Sciatic nerve (tissue), 2 donors: ENCODE data around the gene CELSR1. TPM values are rescaled to one million over a fixed set of nuclear protein-coding genes. Genes with fewer than 3 reads are reported as not detected.

ENCODE experiments used
- ATAC-seq: fragments of 200-7000 bp; cut with Tn5 transposase; one replicate; pipeline ENCODE4 v1.9.1; 2020; ENCODE audit warnings: mild to moderate bottlenecking, moderate library complexity
- DNase-seq: peaks from one replicate; pipeline ENCODE4 v3.0.0-alpha.2; 2020; ENCODE audit warnings: low spot score
- intact Hi-C: fragments of 100-400 bp; cut with DNase I; formaldehyde crosslinking; loops from one replicate; pipeline ENCODE4 v1.14.2; 2022
- total RNA-seq: library from RNA; stranded (reverse); fragmentation: NEBNext Ultra II Directional; extraction: Animal tissue kit (Norgen Biotek cat#: 25700); gene quantifications from one replicate; pipeline ENCODE4 v1.2.1, GENCODE V29; 2021
- donor health status: DM: no; HTN: no; CAD: no.
- donor health status: DM: no; HTN: no; CAD: no.

Gene CELSR1
- 1.9 TPM for total RNA-seq

GRCh38 chr22:46537225-46537945, at the start of gene CELSR1:
TSS of gene CELSR1 (minus strand) at chr22:46537620. CDS start at chr22:46537170, 450 bp downstream.
- DNase-seq (no peak), ATAC-seq (no peak)
- intact Hi-C loops, result loop anchor here (10.0 kb wide), 1 partner anchor 413 kb away; no protein-coding TSS in a partner anchor

GRCh38 chr22:46587061-46587460, 49.6 kb upstream of the CELSR1 start:
- intact Hi-C loops, result no loop called here
- DNase-seq (no peak), ATAC-seq (no peak)

GRCh38 chr22:46586531-46587011, 49.2 kb upstream of the CELSR1 start:
- DNase-seq (no peak), ATAC-seq (no peak)

GRCh38 chr22:46586123-46586519, 48.7 kb upstream of the CELSR1 start:
- no peak for ATAC-seq
- intact Hi-C loops, result no loop called here
- DNase-seq, result no peak

More at GRCh38 chr22:46586531-46587011, 49.2 kb upstream of the CELSR1 start:
- intact Hi-C loops, result no loop called here

GRCh38 chr22:46585340-46586122, 48.1 kb upstream of the CELSR1 start:
- DNase-seq, result no peak
- intact Hi-C loops, result no loop called here

GRCh38 chr22:46584081-46584921, 46.9 kb upstream of the CELSR1 start:
- DNase-seq (peak; percentile 49), ATAC-seq (no peak)
- intact Hi-C loops, result no loop called here

More at GRCh38 chr22:46585340-46586122, 48.1 kb upstream of the CELSR1 start:
- ATAC-seq, result no peak

- peak; percentile 51 for DNase-seq
- intact Hi-C loops, result no loop called here
Observed at GRCh38 chr22:46583571-46583970, 46.2 kb upstream of the CELSR1 start.

GRCh38 chr22:46582281-46582933, 45.0 kb upstream of the CELSR1 start:
- DNase-seq (peak; percentile 37), ATAC-seq (no peak)
- intact Hi-C loops, result no loop called here

More at GRCh38 chr22:46583571-46583970, 46.2 kb upstream of the CELSR1 start:
- ATAC-seq, result no peak

- peak; percentile 61 for DNase-seq
- ATAC-seq, result no peak
- intact Hi-C loops, result no loop called here
Observed at GRCh38 chr22:46581538-46582244, 44.3 kb upstream of the CELSR1 start.

- intact Hi-C loops, result no loop called here
- ATAC-seq, result no peak
- peak; percentile 46 for DNase-seq
Observed at GRCh38 chr22:46580940-46581537, 43.6 kb upstream of the CELSR1 start.

- peak; percentile 53 for DNase-seq
- intact Hi-C loops, result no loop called here
- ATAC-seq, result no peak
Observed at GRCh38 chr22:46579751-46580449, 42.5 kb upstream of the CELSR1 start.

GRCh38 chr22:46578824-46579561, 41.6 kb upstream of the CELSR1 start:
- peak; percentile 82 for ATAC-seq
- DNase-seq, result peak; percentile 66
- intact Hi-C loops, result no loop called here

GRCh38 chr22:46578251-46578823, 40.9 kb upstream of the CELSR1 start:
- DNase-seq, result peak; percentile 66
- intact Hi-C loops, result no loop called here
- peak; percentile 52 for ATAC-seq

GRCh38 chr22:46577368-46578249, 40.2 kb upstream of the CELSR1 start:
- DNase-seq (peak; percentile 64), ATAC-seq (peak; percentile 22)
- intact Hi-C loops, result loop anchor here (2.0 kb wide), 1 partner anchor 93 kb away; no protein-coding TSS in a partner anchor
